RCC 7860 (cell line): ENCODE measurements around the gene HOXB1.

ENCODE experiments used
- DNase-seq: peaks from one replicate; pipeline ENCODE4 v3.0.0-alpha.2; 2015; ENCODE audit warnings: low spot score
- FAIRE-seq: peaks from 2 replicates; lab custom pipeline; 2012; peaks lifted over from hg19 to GRCh38; lab: Jason Lieb, UNC

The HOXB1 gene

DNA sequence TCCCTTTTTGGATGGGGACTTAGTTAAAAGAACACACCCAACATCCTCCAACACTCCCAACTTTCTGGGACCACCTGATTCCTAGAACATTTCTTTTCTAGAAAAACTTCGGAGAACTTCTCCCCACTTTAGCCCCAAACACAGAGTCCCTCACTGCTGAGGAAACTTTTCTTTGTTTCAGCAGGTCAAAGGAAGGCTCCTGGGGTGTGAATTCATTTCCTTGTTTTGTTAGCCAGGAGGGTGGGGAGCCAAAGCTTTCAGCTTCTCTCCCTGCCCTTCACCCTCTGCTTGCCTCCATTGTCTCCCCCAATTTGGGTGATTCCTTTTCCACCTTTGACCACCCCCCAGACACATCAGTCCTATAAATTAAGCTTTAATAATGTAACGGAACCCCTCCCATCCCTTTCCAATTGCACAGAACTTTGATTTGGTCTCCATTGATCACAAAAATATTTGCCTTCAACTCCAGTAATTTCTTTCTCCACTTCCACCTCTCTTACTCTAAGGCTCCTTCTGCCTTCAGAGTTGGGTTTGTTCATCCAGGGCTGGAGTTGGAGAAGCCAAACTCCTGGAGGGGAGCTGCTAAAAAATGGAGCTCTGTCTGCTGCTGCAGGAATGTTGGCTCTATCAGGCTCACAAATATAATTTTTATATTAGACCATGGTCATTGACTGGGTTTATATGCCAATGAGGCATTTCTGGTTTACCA lies 37.0 kb upstream of the HOXB1 start:
- DNase-seq = no peak
- no peak for FAIRE-seq

DNA sequence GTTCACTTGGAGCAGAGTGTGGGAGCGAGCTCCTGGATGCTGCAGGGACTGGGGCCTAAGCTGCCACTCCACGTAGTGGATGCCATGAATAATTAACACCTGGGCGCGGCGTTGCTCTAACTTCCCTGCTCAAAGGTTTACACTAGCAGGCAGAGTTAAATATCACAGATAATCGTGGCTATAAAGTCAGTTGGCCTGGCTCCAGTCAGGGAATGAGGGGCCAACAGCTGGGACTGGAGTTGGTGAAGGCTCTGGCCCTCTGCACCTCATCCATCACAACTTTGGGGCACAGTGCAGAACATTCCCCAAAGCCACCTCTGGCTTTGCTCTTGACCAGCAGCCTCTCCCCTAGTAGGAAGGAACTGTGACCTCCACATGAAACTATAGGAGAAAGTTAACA lies 36.4 kb upstream of the HOXB1 start:
- FAIRE-seq (no peak), DNase-seq (no peak)

DNA sequence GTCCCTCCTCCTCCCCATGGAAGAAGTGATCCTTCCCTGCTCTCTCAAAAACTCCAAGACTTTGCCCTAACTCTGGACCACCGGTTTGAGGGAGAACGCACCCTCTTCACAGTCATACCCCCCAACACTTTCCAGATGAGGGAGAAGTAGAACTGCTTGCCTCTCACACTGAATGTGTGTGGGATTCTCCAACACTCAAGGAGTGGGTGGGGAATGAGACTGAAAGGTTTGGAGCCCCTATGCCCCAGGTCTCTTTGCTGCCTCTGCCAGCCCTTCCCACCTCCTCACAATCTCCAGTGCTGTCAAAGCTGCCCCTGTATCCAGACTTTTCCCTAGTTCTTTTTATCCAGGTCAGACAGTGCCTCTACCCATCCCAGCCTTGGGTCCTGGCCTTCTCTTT lies 35.9 kb upstream of the HOXB1 start:
- DNase-seq (no peak), FAIRE-seq (no peak)

DNA sequence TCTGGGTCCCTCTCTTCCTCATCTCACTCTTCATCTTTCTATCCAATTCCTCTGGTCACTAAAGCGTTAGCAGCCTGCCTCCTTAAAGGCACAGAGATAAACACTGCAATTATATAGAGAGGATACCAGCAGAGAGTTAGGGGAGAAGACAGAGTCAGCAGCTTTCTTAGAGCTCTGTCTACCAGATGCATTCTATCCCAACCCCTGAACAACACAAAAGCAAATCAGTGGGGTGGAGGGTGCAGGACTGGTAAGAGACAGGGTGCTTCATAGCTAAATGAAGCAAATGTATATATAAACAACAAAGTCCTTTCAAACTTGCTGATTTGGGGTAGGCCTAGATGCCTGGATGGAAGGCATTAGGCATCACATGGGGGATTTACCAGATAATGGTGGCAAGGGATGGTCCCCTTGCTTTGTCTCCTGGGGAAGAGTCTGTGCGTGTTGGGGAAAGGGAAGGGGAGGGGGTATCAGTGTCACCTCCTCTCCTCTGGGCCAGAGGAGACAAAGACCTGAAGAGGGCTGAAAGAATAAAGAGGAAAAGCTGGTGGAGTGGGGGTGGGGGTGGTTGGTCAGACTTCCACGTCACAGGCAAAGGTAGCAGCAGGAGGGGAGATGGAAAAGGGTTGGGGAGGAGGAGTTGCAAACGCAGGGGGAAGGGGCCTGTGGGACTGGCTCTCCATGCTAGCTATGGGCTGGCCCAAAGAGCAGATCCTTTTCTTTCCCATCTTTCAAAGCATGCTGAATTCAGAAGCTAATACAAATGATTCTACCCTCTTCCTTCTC lies 35.3 kb upstream of the HOXB1 start:
- DNase-seq (no peak), FAIRE-seq (no peak)

DNA sequence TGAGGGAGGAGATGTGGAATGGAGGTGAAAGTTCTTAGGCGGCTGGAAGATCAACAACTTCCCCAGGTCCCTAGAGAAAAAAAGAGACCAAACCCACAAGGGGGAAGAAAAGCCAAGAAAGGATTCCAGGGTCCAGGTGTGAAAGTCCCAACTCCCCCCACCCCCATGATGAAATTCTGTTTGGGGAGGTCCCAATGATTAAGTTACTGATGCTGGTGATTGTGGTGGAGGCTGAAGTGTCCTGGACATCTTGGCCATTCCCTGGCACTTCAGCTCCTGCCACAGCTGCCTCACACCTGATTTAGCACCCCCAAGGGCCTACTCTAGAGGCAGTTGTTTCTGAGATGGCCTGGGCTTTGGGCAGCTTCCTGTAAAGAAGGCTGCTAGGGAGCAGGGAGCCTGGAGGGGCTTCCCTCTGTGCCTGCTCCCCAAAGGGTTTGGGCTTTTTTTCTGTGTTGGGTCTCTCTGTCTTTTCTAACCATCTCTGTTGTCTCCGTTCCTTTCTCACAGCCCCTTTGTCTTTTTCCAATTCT lies 34.3 kb upstream of the HOXB1 start:
- no peak for FAIRE-seq
- no peak for DNase-seq

DNA sequence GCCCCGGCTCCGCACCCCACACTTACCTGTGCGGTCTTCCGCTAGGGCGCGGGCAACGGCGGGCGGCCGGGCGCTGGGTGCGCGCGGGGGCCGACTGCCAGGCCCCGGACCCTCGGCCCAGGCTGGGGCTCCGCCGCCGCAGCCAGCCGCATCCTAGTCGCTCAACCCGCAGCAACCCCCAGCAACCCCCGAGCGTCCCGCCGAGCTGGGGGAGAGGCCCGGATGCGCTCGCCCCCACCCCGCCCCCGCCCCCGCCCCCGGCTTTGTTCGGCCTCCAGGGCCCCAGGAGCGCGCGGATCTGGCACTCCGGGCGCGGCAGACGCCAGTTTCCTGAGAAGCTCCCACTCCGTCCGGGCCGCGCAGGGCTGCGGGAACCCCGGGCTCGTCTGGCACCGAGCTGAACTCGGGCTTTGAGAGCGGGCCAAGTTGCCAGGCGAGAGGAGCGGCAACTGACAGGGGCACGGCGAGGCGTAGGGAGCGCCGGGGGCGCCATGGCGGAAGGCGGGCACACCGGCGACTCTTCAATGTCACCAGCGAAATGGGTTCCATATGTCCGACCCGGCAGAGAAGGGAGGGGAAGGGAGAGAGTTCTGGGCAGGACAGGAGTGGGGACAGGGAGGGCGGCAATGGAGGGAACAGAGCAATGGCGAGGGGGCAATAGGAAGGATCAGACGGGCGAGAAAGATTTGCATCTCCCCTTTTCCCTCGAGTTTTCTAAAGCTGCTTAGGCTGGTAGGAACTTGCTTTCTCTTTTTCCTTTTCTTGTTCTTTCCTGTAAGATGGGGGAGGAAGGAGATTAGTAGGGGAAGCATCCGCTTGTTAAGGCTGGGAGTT lies 33.6 kb upstream of the HOXB1 start:
- DNase-seq = no peak
- FAIRE-seq = no peak

DNA sequence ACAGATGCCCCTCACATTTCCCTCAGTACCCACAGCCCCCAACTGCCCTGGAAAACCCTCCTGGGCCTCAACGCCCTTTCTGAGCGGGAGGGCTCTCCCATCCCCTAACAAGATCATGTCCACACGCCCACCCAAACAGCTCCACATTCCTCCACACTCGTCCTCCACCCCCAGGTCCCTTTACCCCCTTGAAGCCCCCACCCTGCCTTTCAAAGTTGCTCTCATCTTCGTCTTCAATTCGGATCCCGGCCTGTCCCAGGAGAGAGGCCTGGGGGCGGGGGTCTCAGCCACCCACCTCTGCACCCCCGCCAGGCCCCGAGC lies 33.0 kb upstream of the HOXB1 start:
- DNase-seq (no peak), FAIRE-seq (no peak)

DNA sequence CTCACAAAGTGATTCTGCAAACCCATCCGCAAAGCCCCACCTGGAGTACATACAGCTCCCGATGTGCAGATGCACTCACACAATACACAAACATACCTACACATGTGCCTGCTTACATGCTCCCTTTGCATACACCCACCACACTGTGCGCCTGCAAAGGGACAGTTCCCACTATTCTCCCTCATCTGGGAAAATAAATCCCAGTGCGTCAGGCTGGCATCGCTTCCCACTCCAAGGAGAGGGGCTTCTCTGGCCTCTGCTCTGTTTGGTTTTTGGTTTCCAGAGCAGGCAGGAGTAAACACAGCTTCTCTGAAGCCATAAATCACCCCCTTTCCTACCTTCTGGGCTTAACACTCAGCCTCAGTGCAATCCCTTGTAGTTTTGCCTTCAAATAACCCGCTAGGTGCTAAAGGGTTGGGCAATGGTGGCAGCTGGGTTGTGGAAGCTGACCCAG lies 32.6 kb upstream of the HOXB1 start:
- FAIRE-seq = no peak
- no peak for DNase-seq

DNA sequence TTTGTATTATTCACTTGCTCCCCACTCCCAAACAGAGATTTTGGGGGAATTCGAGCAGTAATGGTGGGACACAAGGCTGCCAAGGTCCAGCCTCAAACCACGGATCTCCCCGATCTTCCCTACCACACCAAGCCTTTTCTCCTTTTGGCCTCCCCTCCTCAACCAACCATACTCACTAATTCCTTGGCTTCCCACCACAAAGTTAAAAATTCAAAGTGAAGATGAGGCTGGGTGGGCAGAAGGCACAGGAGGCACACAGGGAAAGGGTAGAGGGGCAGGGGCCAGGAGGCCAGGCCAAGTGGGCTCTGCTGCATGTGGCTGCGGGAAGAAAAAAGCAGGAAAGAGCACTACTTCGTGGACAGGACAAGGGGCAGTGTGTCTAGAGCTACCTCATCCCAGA lies 32.1 kb upstream of the HOXB1 start:
- FAIRE-seq (no peak), DNase-seq (no peak)

DNA sequence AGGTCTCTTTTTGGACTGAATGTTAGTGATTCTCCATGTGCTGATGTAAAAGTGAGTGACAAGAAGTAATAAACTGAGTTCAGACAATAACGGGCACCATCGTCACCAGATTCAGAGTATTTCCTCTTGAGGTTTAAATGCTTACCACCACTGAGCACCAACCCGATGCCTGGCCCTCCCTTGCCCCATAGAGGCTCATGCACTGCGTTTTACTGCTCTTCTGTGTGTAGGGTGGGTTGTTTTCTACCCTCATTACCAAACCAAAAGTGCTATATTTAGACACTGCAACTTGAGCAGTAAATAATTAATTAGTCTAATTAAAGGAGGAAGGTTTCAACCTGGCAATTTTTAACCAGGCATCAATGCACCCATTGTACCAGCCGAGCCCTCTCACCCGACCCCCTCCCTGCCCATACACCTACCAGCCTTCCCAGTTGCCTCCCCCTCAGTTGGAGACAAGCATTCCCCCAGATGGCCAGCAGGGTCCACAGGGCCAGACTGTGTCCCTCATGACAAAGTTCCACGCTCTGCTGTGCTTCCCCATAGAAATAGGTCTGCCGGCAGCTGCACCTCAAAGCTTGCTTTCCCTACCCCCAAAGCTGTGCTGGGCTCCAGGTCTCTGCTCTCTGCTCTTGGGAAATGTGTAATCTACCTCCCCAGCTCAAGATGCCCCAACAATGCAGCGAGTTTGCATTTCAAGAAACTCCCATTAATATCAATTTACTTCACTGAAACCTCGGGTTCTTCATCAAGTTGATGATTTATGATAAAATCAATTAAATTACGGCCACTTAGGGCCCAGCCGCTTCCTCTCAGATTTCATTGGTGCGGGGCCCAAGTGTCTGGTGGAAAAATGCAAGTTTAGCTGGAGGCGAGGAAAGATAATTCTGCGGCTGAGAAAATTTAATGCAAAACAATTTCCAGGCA lies 31.3 kb upstream of the HOXB1 start:
- FAIRE-seq (no peak), DNase-seq (no peak)

DNA sequence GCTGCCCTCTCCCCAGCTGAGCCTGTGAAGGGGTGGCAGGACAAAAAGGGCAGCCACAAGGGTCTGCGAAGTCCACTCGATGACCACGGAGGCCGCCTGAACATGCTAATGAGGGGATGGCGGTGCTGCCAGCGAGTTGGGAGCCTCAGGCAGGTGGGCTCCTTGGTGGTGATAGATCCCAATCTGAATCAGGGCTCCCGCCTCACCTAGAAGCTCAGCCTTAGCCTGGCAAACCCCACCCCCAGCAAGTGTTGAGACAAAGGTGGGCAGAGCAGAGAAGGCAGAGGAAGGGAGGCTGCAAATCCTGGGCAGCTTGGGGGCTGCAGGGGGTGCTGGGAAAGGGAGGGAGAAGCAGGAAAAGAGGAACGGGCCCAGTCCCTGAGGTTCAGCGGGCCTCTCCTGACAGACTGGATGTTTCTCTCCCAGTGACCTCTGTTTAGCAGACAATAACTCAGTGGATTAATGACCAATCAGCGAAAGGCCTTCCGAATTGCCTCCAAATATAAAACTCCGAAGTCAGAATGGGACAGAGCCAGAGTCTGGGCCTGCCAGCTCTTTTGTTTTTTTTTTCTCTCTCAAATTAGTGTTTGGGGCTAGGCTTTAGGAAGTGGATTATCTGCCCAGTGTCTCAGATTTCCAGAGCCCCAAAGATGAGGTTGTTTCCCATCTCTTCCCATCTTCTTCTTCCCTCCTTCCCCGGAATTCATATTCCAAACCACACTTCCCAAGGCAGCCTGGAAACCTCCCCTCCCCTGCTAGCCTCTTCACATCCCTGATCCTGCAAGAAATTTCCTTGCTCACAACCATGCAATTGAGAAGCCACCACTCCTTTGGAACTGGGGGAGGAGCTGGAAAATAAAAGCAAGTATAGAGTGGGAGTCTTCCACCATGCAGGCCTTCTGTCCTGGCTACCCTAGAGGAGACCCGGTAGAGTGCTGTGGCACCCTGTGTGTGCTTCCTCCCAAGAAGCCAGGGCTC lies 29.3 kb upstream of the HOXB1 start:
- FAIRE-seq = no peak
- no peak for DNase-seq

DNA sequence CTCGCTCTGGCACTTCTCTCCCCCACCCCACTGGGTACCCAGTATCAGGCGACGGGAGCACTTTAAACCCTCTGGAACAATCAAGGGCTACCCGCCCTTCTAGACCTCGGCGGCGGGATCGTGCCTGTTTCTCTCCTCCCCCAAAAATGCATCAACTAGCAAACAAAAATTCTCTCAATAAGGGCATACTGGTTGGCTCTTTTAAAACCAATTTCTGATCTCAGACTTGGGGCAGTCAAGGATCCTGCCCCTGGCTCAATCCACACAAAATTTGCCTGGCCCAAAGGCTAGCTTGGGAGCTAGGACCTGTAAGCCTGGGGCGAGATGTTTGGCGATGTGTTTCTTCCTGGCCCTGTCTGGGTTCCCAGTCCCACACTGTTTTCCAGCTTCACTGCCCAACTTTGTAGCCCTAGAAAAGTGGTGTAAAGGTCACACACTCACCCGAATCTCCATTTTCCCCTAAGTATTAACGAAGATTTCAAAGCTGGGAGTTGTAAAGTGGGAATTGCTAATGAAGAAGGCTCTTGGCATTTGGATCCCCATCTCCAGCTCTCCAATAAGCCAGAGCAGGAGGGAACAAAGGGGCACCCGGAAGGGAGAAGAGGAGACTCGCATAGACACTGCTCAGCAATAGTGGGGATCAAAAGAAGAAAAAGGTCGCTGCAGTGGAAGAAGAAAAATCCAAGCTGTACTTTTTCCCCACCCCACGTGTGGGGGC lies 28.5 kb upstream of the HOXB1 start:
- DNase-seq = no peak
- FAIRE-seq = no peak

DNA sequence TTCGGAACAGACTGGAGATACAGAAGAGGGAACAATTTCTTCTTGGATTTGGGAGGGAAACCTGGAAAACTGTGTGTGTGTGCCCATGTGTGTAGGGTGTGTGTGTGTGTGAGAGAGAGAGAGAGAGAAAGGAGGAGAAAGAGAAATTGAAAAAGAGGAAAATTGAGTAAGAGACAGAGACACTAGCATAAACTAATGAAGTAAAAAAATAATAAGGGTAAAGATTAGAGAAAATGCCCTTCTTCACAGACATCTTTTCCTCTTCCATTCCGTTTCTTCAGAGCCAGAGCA lies 28.0 kb upstream of the HOXB1 start:
- DNase-seq = no peak
- no peak for FAIRE-seq

DNA sequence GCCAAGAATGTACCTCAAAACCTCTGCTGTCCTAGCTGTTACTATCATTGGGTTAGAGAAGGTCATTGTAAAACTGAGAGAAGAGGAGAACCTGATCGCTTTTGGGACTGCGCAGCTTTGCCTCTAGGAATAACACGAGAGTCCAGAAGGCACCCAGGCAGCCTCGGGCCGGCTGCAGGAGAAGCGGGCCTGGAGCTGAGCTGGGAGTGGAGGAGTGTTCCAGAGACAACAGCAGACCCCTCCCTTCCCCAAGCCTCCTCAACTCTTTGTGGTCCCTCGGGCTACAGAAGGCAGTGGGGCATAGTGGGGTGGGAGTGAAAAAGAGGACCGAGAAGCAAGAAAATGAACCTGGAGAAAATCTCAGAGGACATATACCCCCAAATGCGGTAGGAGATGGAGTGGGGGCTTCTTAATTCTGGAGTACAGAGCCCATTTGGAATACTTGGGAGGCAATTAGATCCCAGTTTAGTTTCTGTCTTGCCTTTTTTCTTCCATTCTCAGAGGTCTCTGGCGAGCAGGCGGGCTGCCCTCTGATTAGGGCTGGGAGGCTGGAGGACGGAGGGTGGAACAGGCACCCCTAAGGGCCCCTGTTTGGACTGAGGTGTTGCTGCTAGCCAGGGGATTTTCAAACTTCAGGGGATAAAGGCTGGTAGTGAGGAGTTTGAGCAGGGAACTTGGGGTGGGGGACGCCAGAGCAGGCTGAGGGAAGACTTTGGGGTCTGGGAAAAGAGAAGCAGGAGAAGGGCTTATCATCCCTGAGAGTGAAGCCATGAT lies 27.4 kb upstream of the HOXB1 start:
- FAIRE-seq (no peak), DNase-seq (no peak)

DNA sequence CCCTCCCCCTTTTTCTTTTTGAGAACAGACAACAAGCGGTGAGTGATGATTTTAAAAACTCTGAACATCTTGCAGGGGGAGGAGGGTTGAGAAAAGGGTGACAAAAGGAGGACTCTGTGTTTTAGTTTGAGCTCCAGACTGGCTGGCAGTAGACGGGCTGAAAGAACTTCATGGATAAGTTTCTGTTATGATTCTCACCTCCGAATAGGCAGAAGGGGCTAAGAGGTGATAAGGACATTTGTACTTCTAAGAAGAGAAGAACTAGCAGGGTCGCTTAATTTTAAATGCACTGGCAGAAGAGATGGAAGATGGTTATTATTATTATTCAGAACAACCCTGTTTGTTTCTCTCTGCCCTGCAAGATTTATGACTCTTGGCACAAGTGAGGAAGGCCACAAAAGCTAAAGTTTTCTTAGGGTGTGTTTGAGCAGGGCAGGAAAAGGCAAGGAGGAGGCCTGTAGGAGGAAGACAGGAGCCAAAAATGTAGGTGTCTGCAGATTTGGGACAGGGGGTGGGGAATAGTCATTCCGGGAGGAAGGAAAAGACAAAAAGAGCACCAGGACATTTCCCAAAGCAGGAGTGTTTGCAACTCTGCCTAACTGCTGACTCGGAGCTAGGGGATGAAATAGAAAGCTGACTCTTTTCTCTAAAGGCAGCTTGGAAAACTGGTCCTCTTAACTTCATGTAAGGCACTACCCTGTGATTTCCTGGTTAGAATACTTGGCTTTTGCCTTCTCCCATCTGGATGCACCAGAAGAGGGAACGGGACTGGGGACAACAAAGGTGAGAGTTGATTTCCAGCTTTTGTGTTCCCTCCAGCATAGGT lies 26.0 kb upstream of the HOXB1 start:
- FAIRE-seq (no peak), DNase-seq (no peak)

DNA sequence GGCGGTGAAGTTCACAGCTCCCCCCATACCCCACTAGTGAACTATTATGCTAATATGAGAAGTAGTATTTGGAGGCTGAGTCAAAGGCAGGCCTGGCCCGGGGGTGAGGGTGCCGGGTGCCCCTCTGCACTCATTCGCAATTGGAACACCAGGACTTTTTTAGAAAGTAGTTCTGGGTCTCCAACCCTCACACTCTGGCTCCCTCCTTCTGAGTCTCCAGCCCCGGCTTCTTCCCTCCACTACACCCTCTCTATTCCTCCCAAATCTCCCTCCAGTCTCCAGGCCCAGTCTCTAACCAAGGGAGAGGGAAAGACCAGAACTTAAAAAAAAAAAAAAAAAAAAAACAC lies 25.4 kb upstream of the HOXB1 start:
- FAIRE-seq = no peak

More for the DNA sequence above, 25.4 kb upstream of the HOXB1 start:
- DNase-seq = no peak
